H9 (cell line): ENCODE results near the gene DSN1. TPM values are rescaled to one million over a fixed set of nuclear protein-coding genes. Genes with fewer than 3 reads are reported as not detected.

Experiments used
- DNase-seq: peaks from one replicate; pipeline ENCODE4 v3.0.0-alpha.2; 2017
- H2AFZ ChIP-seq: one replicate; pipeline ENCODE4 v1.6.1; 2013; ENCODE audit warnings: mild to moderate bottlenecking, low read length, control low read depth, moderate library complexity
- H2AK5ac ChIP-seq: 2 replicates; pipeline ENCODE4 v1.6.1; 2013; ENCODE audit warnings: low read length, control low read depth, mixed read lengths; ENCODE audit not compliant: insufficient read length
- H2BK120ac ChIP-seq: one replicate; pipeline ENCODE4 v1.6.1; 2013; ENCODE audit warnings: low read depth, mild to moderate bottlenecking, low read length, control low read depth, inconsistent platforms; ENCODE audit not compliant: poor library complexity, severe bottlenecking
- H2BK12ac ChIP-seq: 2 replicates; pipeline ENCODE4 v1.6.1; 2013; ENCODE audit warnings: low read length, control low read depth, mixed read lengths, low read depth; ENCODE audit not compliant: insufficient read length
- H2BK15ac ChIP-seq: 2 replicates; pipeline ENCODE4 v1.6.1; 2013; ENCODE audit warnings: low read depth, low read length, control low read depth
- H2BK20ac ChIP-seq: one replicate; pipeline ENCODE4 v1.6.1; 2013; ENCODE audit warnings: low read depth, mild to moderate bottlenecking, low read length, control low read depth, inconsistent platforms; ENCODE audit not compliant: poor library complexity, severe bottlenecking
- H2BK5ac ChIP-seq: 2 replicates; pipeline ENCODE4 v1.6.1; 2013; ENCODE audit warnings: low read length, control low read depth, mixed read lengths; ENCODE audit not compliant: insufficient read length
- H3K14ac ChIP-seq: 2 replicates; pipeline ENCODE4 v1.6.1; 2013; ENCODE audit warnings: low read length, control low read depth; ENCODE audit not compliant: insufficient read depth
- H3K18ac ChIP-seq: 2 replicates; pipeline ENCODE4 v1.6.1; 2013; ENCODE audit warnings: low read depth, mild to moderate bottlenecking, mixed read lengths, low read length, control low read depth; ENCODE audit not compliant: insufficient read length
- H3K23ac ChIP-seq: 2 replicates; pipeline ENCODE4 v1.6.1; 2013; ENCODE audit warnings: low read length, control low read depth, mixed read lengths, low read depth; ENCODE audit not compliant: insufficient read length
- H3K23me2 ChIP-seq: 2 replicates; pipeline ENCODE4 v1.6.1; 2013; ENCODE audit warnings: low read depth, mild to moderate bottlenecking, mixed read lengths, low read length, control low read depth; ENCODE audit not compliant: insufficient read length, poor library complexity, severe bottlenecking
- H3K27ac ChIP-seq: 2 replicates; pipeline ENCODE4 v1.5.1; 2013; ENCODE audit warnings: low read length, control low read depth, mixed read lengths, low read depth; ENCODE audit not compliant: insufficient read length
- H3K27me3 ChIP-seq: 2 replicates; pipeline ENCODE4 v1.6.1; 2013; ENCODE audit warnings: low read length, control low read depth, inconsistent platforms; ENCODE audit not compliant: insufficient read depth
- H3K4ac ChIP-seq: 2 replicates; pipeline ENCODE4 v1.6.1; 2013; ENCODE audit warnings: low read depth, mild to moderate bottlenecking, control low read depth, inconsistent platforms, low read length, moderate library complexity
- H3K4me1 ChIP-seq: 2 replicates; pipeline ENCODE4 v1.6.1; 2013; ENCODE audit warnings: low read length, control low read depth, inconsistent platforms; ENCODE audit not compliant: insufficient read depth
- H3K4me2 ChIP-seq: 2 replicates; pipeline ENCODE4 v1.6.1; 2013; ENCODE audit warnings: low read length, control low read depth, mixed read lengths; ENCODE audit not compliant: insufficient read length, insufficient read depth
- H3K56ac ChIP-seq: 2 replicates; pipeline ENCODE4 v1.6.1; 2013; ENCODE audit warnings: low read depth, mild to moderate bottlenecking, mixed read lengths, low read length, control low read depth; ENCODE audit not compliant: insufficient read length
- H3K79me1 ChIP-seq: 2 replicates; pipeline ENCODE4 v1.6.1; 2013; ENCODE audit warnings: low read depth, mild to moderate bottlenecking, moderate library complexity, low read length, control low read depth, inconsistent platforms; ENCODE audit not compliant: insufficient read depth, poor library complexity, severe bottlenecking
- H3K79me2 ChIP-seq: 2 replicates; pipeline ENCODE4 v1.6.1; 2013; ENCODE audit warnings: low read length, control low read depth, inconsistent platforms; ENCODE audit not compliant: insufficient read depth
- H3K9ac ChIP-seq: 2 replicates; pipeline ENCODE4 v1.6.1; 2013; ENCODE audit warnings: low read length, control low read depth, mixed read lengths; ENCODE audit not compliant: insufficient read length; ENCODE audit errors: extremely low read depth
- H3K9me3 ChIP-seq: one replicate; pipeline ENCODE4 v1.6.1; 2013; ENCODE audit warnings: low read depth, low read length, inconsistent platforms; ENCODE audit not compliant: control insufficient read depth
- H3T11ph ChIP-seq: one replicate; pipeline ENCODE4 v1.6.1; 2013; ENCODE audit warnings: mild to moderate bottlenecking, low read length, control low read depth, inconsistent platforms
- H4K20me1 ChIP-seq: one replicate; pipeline ENCODE4 v1.6.1; 2013; ENCODE audit not compliant: control insufficient read depth, insufficient read length, insufficient read depth
- H4K5ac ChIP-seq: 2 replicates; pipeline ENCODE4 v1.6.1; 2013; ENCODE audit warnings: low read depth, mild to moderate bottlenecking, mixed read lengths, low read length, control low read depth; ENCODE audit not compliant: insufficient read length
- H4K8ac ChIP-seq: replicated peaks from 2 replicates; pipeline ENCODE4 v1.6.1; 2013; ENCODE audit warnings: low read length, control low read depth, mixed read lengths, low read depth; ENCODE audit not compliant: insufficient read length
- H4K91ac ChIP-seq: 2 replicates; pipeline ENCODE4 v1.6.1; 2013; ENCODE audit warnings: low read depth, mild to moderate bottlenecking, moderate library complexity, mixed read lengths, low read length, control low read depth; ENCODE audit not compliant: insufficient read length
- H3K27ac Mint-ChIP-seq, 3 experiments: 2 replicates in 2 of 3; 3 replicates in 1 of 3; pipeline ENCODE4 v1.8.0; 2020 to 2021; ENCODE audit warnings: mixed read lengths in 3 of 3, mild to moderate bottlenecking in 1 of 3, moderate library complexity in 1 of 3
- H3K27me3 Mint-ChIP-seq: 2 replicates; pipeline ENCODE4 v1.8.0; 2021; ENCODE audit warnings: low read depth, mild to moderate bottlenecking, moderate library complexity, mixed read lengths
- H3K36me3 Mint-ChIP-seq, 3 experiments: 2 replicates in 2 of 3; 3 replicates in 1 of 3; pipeline ENCODE4 v1.8.0; 2020 to 2021; ENCODE audit warnings: low read depth in 3 of 3, mixed read lengths in 3 of 3; ENCODE audit not compliant: insufficient read depth in 1 of 3
- H3K4me1 Mint-ChIP-seq, 2 experiments: 2 replicates each; pipeline ENCODE4 v1.8.0; 2020; ENCODE audit warnings: mixed read lengths in 2 of 2
- H3K4me3 Mint-ChIP-seq, 2 experiments: 2 replicates in 1 of 2; 3 replicates in 1 of 2; pipeline ENCODE4 v1.8.0; 2020 to 2021; ENCODE audit warnings: mild to moderate bottlenecking in 2 of 2, mixed read lengths in 2 of 2, moderate library complexity in 1 of 2
- H3K9me3 Mint-ChIP-seq, 2 experiments: 2 replicates in 1 of 2; 3 replicates in 1 of 2; pipeline ENCODE4 v1.8.0; 2020; ENCODE audit warnings: mild to moderate bottlenecking in 2 of 2, mixed read lengths in 2 of 2, moderate library complexity in 1 of 2
- CTCF ChIP-seq: fragments of 200-600 bp; sonication (generic); conservative IDR thresholded peaks from 3 replicates; pipeline ENCODE4 v1.8.0; 2021; ENCODE audit warnings: antibody characterized with exemption, mild to moderate bottlenecking
- WGBS: extraction: QIAGEN DNeasy Blood & Tissue Kit; methylation state at CpG from one replicate; pipeline ENCODE4 v1.1.7; 2013; ENCODE audit warnings: missing lambda C conversion rate, low lambda C conversion rate, mixed read lengths; ENCODE audit not compliant: insufficient read length; ENCODE audit errors: extremely low coverage; 5-methylcytosine and 5-hydroxymethylcytosine counted together
- total RNA-seq: library from RNA; stranded (reverse); gene quantifications from 2 replicates; pipeline ENCODE4 v1.2.1, GENCODE V29; 2021

The DSN1 gene
- total RNA-seq, 1 experiment from 2014 or later = 22.8 TPM

- no CpG with 5 or more reads among the region's 3 CpGs for WGBS
- H3K23me2 ChIP-seq = no peaks in the 10 kb centered on the region
- no peak overlapping the region for H2BK15ac ChIP-seq
- H4K8ac ChIP-seq = no peak overlapping the region
- no peak overlapping the region for H3K4ac ChIP-seq
- no peak overlapping the region for H3K18ac ChIP-seq
- peaks cover 7 to 13% of the 10 kb centered on the region in 2 experiments; a peak in 3 of 4 replicates for H3K4me1 Mint-ChIP-seq
- no peak overlapping the region for H2BK12ac ChIP-seq
- no peak overlapping the region for H2BK20ac ChIP-seq
- H2BK5ac ChIP-seq = no peak overlapping the region
- H3K14ac ChIP-seq = no peak overlapping the region
- no peak overlapping the region for H3T11ph ChIP-seq
- H3K27me3 ChIP-seq = no peaks in the 10 kb centered on the region
- TF ChIP-seq CTCF = peak; percentile 69
- H4K20me1 ChIP-seq = no peaks in the 10 kb centered on the region
- H3K27me3 Mint-ChIP-seq = no peaks in the 10 kb centered on the region
- no peaks in the 10 kb centered on the region for H3K79me2 ChIP-seq
- H3K4me3 Mint-ChIP-seq = no peak overlapping the region
- H3K23ac ChIP-seq = no peak overlapping the region
- DNase-seq = peak; percentile 36
- no peak overlapping the region for H3K4me2 ChIP-seq
- H3K4me1 ChIP-seq = peaks cover 3% of the 10 kb centered on the region; the same call in 1 of the 2 replicates
- H3K9ac ChIP-seq = no peak overlapping the region
- H2BK120ac ChIP-seq = no peak overlapping the region
- H3K9me3 Mint-ChIP-seq = no peaks in the 10 kb centered on the region
- H4K5ac ChIP-seq = no peak overlapping the region
- H3K27ac Mint-ChIP-seq = peak overlapping the region in 1 of 3 experiments; percentile 56; a peak in 2 of 7 replicates
- H3K79me1 ChIP-seq = no peaks in the 10 kb centered on the region
- no peak overlapping the region for H3K27ac ChIP-seq
- H2AFZ ChIP-seq = no peak overlapping the region
- no peak overlapping the region for H2AK5ac ChIP-seq
- no peaks in the 10 kb centered on the region for H3K9me3 ChIP-seq
- no peak overlapping the region for H4K91ac ChIP-seq
- H3K56ac ChIP-seq = no peak overlapping the region
- 0 out of 7 replicates have a peak, but pooled peaks cover 0 to 2% (median 0%) of the 10 kb centered on the region in 3 experiments for H3K36me3 Mint-ChIP-seq
Observed at GRCh38 chr20:36728986-36729385, 44.6 kb downstream of the DSN1 start.
